ENCODE results near the gene COL5A3. TPM values are rescaled to one million over a fixed set of nuclear protein-coding genes. Genes with fewer than 3 reads are reported as not detected.

The COL5A3 gene
- polyA plus RNA-seq, 1 of the 3 experiments (the other 2 are of a cell fraction) = under 0.01 TPM

- peaks cover 4% of the 10 kb centered on the region for H3F3A ChIP-seq (replicated peaks; ENCODE audit: insufficient read depth)
- H3K9me2 ChIP-seq = no peaks in the 10 kb centered on the region
- ChIA-PET POLR2A (no interaction called here), CTCF (interaction anchor here (1.3 to 1.4 kb wide), 2 partner anchors 14 to 46 kb away, joined by 3 to 4 read pairs; no protein-coding TSS in a partner anchor)
- TF ChIP-seq FOXM1 (IDR thresholded peaks at IDR 0.05; ENCODE audit: low read depth) = no peak
- TF ChIP-seq MXI1 (IDR thresholded peaks at IDR 0.05; ENCODE audit: low read depth, low read length) = no peak
- TF ChIP-seq NFIC (IDR thresholded peaks at IDR 0.05; ENCODE audit: borderline replicate concordance) = no peak
- no peak for TF ChIP-seq RCOR1 (IDR thresholded peaks at IDR 0.05; ENCODE audit: low read length)
- TF ChIP-seq ELF1 (IDR thresholded peaks at IDR 0.05) = no peak
- no peak for TF ChIP-seq RAD21 (IDR thresholded peaks at IDR 0.05; ENCODE audit: low read length)
- no peak for TF ChIP-seq RFX5 (IDR thresholded peaks at IDR 0.05; ENCODE audit: low read length)
- no peak for TF ChIP-seq CHD2 (IDR thresholded peaks at IDR 0.05; ENCODE audit: low read length, partially characterized antibody)
- no peak for TF ChIP-seq ZBTB33 (IDR thresholded peaks at IDR 0.05; ENCODE audit: borderline replicate concordance, low read depth)
- no peak for TF ChIP-seq YY1 (IDR thresholded peaks at IDR 0.05; ENCODE audit: low read depth)
- no peak for TF ChIP-seq EP300 (IDR thresholded peaks at IDR 0.05; ENCODE audit: borderline replicate concordance in 1 of 2, low read depth in 1 of 2, low read length in 1 of 2)
- no peak for TF ChIP-seq FOSL2 (IDR thresholded peaks at IDR 0.05; ENCODE audit: borderline replicate concordance, low read depth)
- no peak for TF ChIP-seq TAF1 (IDR thresholded peaks at IDR 0.05; ENCODE audit: borderline replicate concordance, low read depth, low read length)
- TF ChIP-seq EZH2phosphoT487 (IDR thresholded peaks at IDR 0.05; ENCODE audit: borderline replicate concordance, low read depth) = no peak
- TF ChIP-seq USF2 (IDR thresholded peaks at IDR 0.05; ENCODE audit: borderline replicate concordance, low read depth, low read length) = no peak
- TF ChIP-seq IRF3 (IDR thresholded peaks at IDR 0.05; ENCODE audit: low read depth, low read length) = no peak
- TF ChIP-seq POLR2AphosphoS5 (IDR thresholded peaks at IDR 0.05; ENCODE audit: low read depth, low read length) = no peak
- no peak overlapping the region for H2AFZ ChIP-seq (ENCODE audit: low read depth)
- no peaks in the 10 kb centered on the region for H4K20me1 ChIP-seq (ENCODE audit: insufficient read depth)
- peaks cover 14% of the 10 kb centered on the region; the same call in 1 of the 2 replicates for H3K27me3 ChIP-seq (ENCODE audit: insufficient read depth)
- H3K4me1 ChIP-seq (ENCODE audit: control insufficient read depth in 1 of 2, insufficient read depth in 2 of 2, low read depth in 1 of 2, low read length in 1 of 2) = no peaks in the 10 kb centered on the region
- H3K4me2 ChIP-seq = no peak overlapping the region
- H3K27ac ChIP-seq (ENCODE audit: low read depth in 2 of 2, low read length in 1 of 2) = no peak overlapping the region
- H3K4me3 ChIP-seq (ENCODE audit: low read depth in 2 of 2, low read length in 1 of 2) = no peak overlapping the region
- no peaks in the 10 kb centered on the region for H3K36me3 ChIP-seq (replicated peaks in 1 of 2; ENCODE audit: control insufficient read depth in 1 of 2, insufficient read depth in 2 of 2, low read length in 1 of 2)
- no peak for DNase-seq
- H3K9ac ChIP-seq = no peak overlapping the region
- 55% methylated on average over 15 of the region's 18 CpGs for WGBS (ENCODE audit: low lambda C conversion rate)
- H3K79me2 ChIP-seq (ENCODE audit: insufficient read depth) = no peaks in the 10 kb centered on the region
- no peaks in the 10 kb centered on the region for H3K9me3 ChIP-seq
Measured at GRCh38 chr19:9953802-9954542, 56.3 kb downstream of the COL5A3 start.

Data from SK-N-SH (cell line).